Measurements from ENCODE around the gene STARD13. TPM values are rescaled to one million over a fixed set of nuclear protein-coding genes. Genes with fewer than 3 reads are reported as not detected.

The STARD13 gene
- total and polyA plus RNA-seq, 2 donors from 2014 or later: 5.1 to 37.2 TPM

GRCh38 chr13:33107361-33107760 lies 178.2 kb downstream of the STARD13 start:
- no peak for TF ChIP-seq CTCF (IDR thresholded peaks at IDR 0.05; ENCODE audit: borderline replicate concordance, extremely low read depth, insufficient read depth)
- Histone ChIP-seq H3K4me1 (ENCODE audit: control insufficient read depth in 2 of 3, insufficient read depth in 2 of 3, low read depth in 1 of 3, low read length in 3 of 3) (peaks cover 0 to 12% (median 3%) of the 10 kb centered on the region in 3 donors), H3K9ac (ENCODE audit: low read length in 3 of 3) (no peak overlapping the region), H3K27ac (ENCODE audit: low read depth in 2 of 2, low read length in 2 of 2) (no peak overlapping the region), H3K9me3 (ENCODE audit: control insufficient read depth in 2 of 3, insufficient read depth in 1 of 3, low read length in 3 of 3) (no peaks in the 10 kb centered on the region), H3K27me3 (ENCODE audit: control insufficient read depth, insufficient read depth, low read length) (no peaks in the 10 kb centered on the region), H3K36me3 (ENCODE audit: control insufficient read depth in 2 of 3, insufficient read depth in 3 of 3, low read length in 3 of 3) (peaks cover 9 to 27% (median 17%) of the 10 kb centered on the region in 3 donors), H3K4me3 (ENCODE audit: low read length in 3 of 3) (no peak overlapping the region)
- FAIRE-seq (no peak), DNase-seq (no peak)
- intact Hi-C loops (cut with DNase I): no loop called here

- no peak for TF ChIP-seq CTCF (IDR thresholded peaks at IDR 0.05; ENCODE audit: borderline replicate concordance, extremely low read depth, insufficient read depth)
- H3K4me1 ChIP-seq (ENCODE audit: control insufficient read depth in 2 of 3, insufficient read depth in 2 of 3, low read depth in 1 of 3, low read length in 3 of 3): peaks cover 0 to 12% (median 3%) of the 10 kb centered on the region in 3 donors
Observed at GRCh38 chr13:33106656-33107360, 178.7 kb downstream of the STARD13 start.

GRCh38 chr13:33105387-33106005 lies 180.1 kb downstream of the STARD13 start:
- DNase-seq: no peak

More at GRCh38 chr13:33106656-33107360, 178.7 kb downstream of the STARD13 start:
- DNase-seq (no peak), FAIRE-seq (no peak)
- H3K4me3 ChIP-seq (ENCODE audit: low read length in 3 of 3): no peak overlapping the region
- H3K9ac ChIP-seq (ENCODE audit: low read length in 3 of 3): no peak overlapping the region
- no peak overlapping the region for H3K27ac ChIP-seq (ENCODE audit: low read depth in 2 of 2, low read length in 2 of 2)
- H3K36me3 ChIP-seq (ENCODE audit: control insufficient read depth in 2 of 3, insufficient read depth in 3 of 3, low read length in 3 of 3): peaks cover 9 to 24% (median 15%) of the 10 kb centered on the region in 3 donors
- H3K9me3 ChIP-seq (ENCODE audit: control insufficient read depth in 2 of 3, insufficient read depth in 1 of 3, low read length in 3 of 3): no peaks in the 10 kb centered on the region
- no peaks in the 10 kb centered on the region for H3K27me3 ChIP-seq (ENCODE audit: control insufficient read depth, insufficient read depth, low read length)
- intact Hi-C loops (cut with DNase I): no loop called here

More at GRCh38 chr13:33105387-33106005, 180.1 kb downstream of the STARD13 start:
- TF ChIP-seq CTCF (IDR thresholded peaks at IDR 0.05; ENCODE audit: borderline replicate concordance, extremely low read depth, insufficient read depth): no peak
- Histone ChIP-seq H3K27ac (ENCODE audit: low read depth in 2 of 2, low read length in 2 of 2) (no peak overlapping the region), H3K36me3 (ENCODE audit: control insufficient read depth in 2 of 3, insufficient read depth in 3 of 3, low read length in 3 of 3) (peaks cover 9 to 23% (median 15%) of the 10 kb centered on the region in 3 donors), H3K4me1 (ENCODE audit: control insufficient read depth in 2 of 3, insufficient read depth in 2 of 3, low read depth in 1 of 3, low read length in 3 of 3) (peaks cover 0 to 8% (median 0%) of the 10 kb centered on the region in 3 donors), H3K9me3 (ENCODE audit: control insufficient read depth in 2 of 3, insufficient read depth in 1 of 3, low read length in 3 of 3) (no peaks in the 10 kb centered on the region), H3K27me3 (ENCODE audit: control insufficient read depth, insufficient read depth, low read length) (no peaks in the 10 kb centered on the region), H3K4me3 (ENCODE audit: low read length in 3 of 3) (no peak overlapping the region), H3K9ac (ENCODE audit: low read length in 3 of 3) (no peak overlapping the region)
- FAIRE-seq: no peak
- intact Hi-C loops (cut with DNase I): no loop called here
